A549 (cell line): ENCODE measurements around the gene TRAK1. TPM values are rescaled to one million over a fixed set of nuclear protein-coding genes. Genes with fewer than 3 reads are reported as not detected.

Experiments
- ATAC-seq, 2 experiments: fragments of 200-7000 bp in 1 of 2; fragments of >200 bp in 1 of 2; cut with Nextera tagmentation in 1 of 2; cut with Tn5 transposase in 1 of 2; 3 replicates each; pipeline versions ENCODE4 v1.8.0 to v1.9.1; 2018 to 2020; ENCODE audit warnings: mild to moderate bottlenecking in 1 of 2, moderate library complexity in 1 of 2
- CTCF ChIA-PET: fragments of 300-600 bp; sonication (Branson Sonifier 250); formaldehyde crosslinking; extraction: SDS; loops from one replicate; lab custom pipeline; 2021; ENCODE audit warnings: antibody characterized with exemption, inconsistent platforms; lab: Yijun Ruan, JAX
- POLR2A ChIA-PET: fragments of 350-600 bp; formaldehyde crosslinking; extraction: SDS; loops from one replicate; lab custom pipeline; 2021; ENCODE audit warnings: antibody characterized with exemption, inconsistent platforms; lab: Yijun Ruan, JAX
- DNase-seq, 2 experiments: peaks; one replicate each; pipeline versions ENCODE4 v3.0.0 to v3.0.0-alpha.2; 2011 to 2016; ENCODE audit warnings: low read depth in 1 of 2, low spot score in 1 of 2
- FAIRE-seq: peaks from 2 replicates; lab custom pipeline; 2011; peaks lifted over from hg19 to GRCh38; lab: Jason Lieb, UNC
- H3K27ac ChIP-seq, 2 experiments: fragments of >200 bp; sonication (Bioruptor Twin); formaldehyde crosslinking; 3 replicates each; pipeline ENCODE4 v1.5.1; 2016 to 2017
- H3K4me1 ChIP-seq: fragments of >200 bp; sonication (Bioruptor Twin); formaldehyde crosslinking; 3 replicates; pipeline ENCODE4 v1.6.1; 2016
- H3K4me2 ChIP-seq: fragments of >200 bp; sonication (Bioruptor Twin); formaldehyde crosslinking; 3 replicates; pipeline ENCODE4 v1.6.1; 2016
- H3K4me3 ChIP-seq: fragments of >200 bp; sonication (Bioruptor Twin); formaldehyde crosslinking; 3 replicates; pipeline ENCODE4 v1.5.1; 2016
- H3K9me3 ChIP-seq: fragments of >200 bp; sonication (Bioruptor Twin); formaldehyde crosslinking; 3 replicates; pipeline ENCODE4 v1.6.1; 2016
- CEBPB ChIP-seq, 2 experiments: fragments of >200 bp in 1 of 2; sonication (Bioruptor Twin) in 1 of 2; formaldehyde crosslinking in 1 of 2; IDR thresholded peaks; 2 replicates each; pipeline ENCODE4 v1.6.1; 2012 to 2016
- CHD4 ChIP-seq: fragments of 200-600 bp; sonication (generic); IDR thresholded peaks from 2 replicates; pipeline ENCODE4 v1.6.1; 2016; ENCODE audit warnings: antibody characterized with exemption, mild to moderate bottlenecking, borderline replicate concordance
- EHF ChIP-seq: fragments of 250-450 bp; sonication (Bioruptor Pico); IDR thresholded peaks from 2 replicates; pipeline ENCODE4 v1.5.0; 2020; ENCODE audit warnings: mild to moderate bottlenecking
- EHMT2 ChIP-seq: fragments of 200-600 bp; sonication (generic); IDR thresholded peaks from 2 replicates; pipeline ENCODE4 v1.6.1; 2016; ENCODE audit warnings: antibody characterized with exemption, low read depth, mild to moderate bottlenecking, moderate library complexity
- EP300 ChIP-seq, 2 experiments: fragments of >200 bp; sonication (Bioruptor Twin); formaldehyde crosslinking; IDR thresholded peaks; 2 replicates in 1 of 2; 3 replicates in 1 of 2; pipeline ENCODE4 v1.6.1; 2016 to 2017
- ESRRA ChIP-seq: fragments of 150-350 bp; IDR thresholded peaks from 2 replicates; pipeline ENCODE4 v1.6.1; 2014; ENCODE audit warnings: mild to moderate bottlenecking, low read length, borderline replicate concordance
- FOSL2 ChIP-seq, 2 experiments: fragments of 450-650 bp in 1 of 2; fragments of >200 bp in 1 of 2; sonication (Bioruptor Twin) in 1 of 2; formaldehyde crosslinking; IDR thresholded peaks; 2 replicates each; pipeline versions ENCODE4 v1.5.0 to v1.6.1; 2016 to 2020; ENCODE audit warnings: mild to moderate bottlenecking in 1 of 2, moderate library complexity in 1 of 2
- GATA3 ChIP-seq: IDR thresholded peaks from 2 replicates; pipeline ENCODE4 v1.6.1; 2012; ENCODE audit warnings: borderline replicate concordance
- HOXA7 ChIP-seq: fragments of 250-450 bp; sonication (Bioruptor Pico); IDR thresholded peaks from 2 replicates; pipeline ENCODE4 v1.5.0; 2020; ENCODE audit warnings: mild to moderate bottlenecking, moderate library complexity
- HOXB13 ChIP-seq: fragments of 250-450 bp; sonication (Bioruptor Pico); IDR thresholded peaks from 2 replicates; pipeline ENCODE4 v1.5.0; 2020; ENCODE audit warnings: low read depth, mild to moderate bottlenecking, moderate library complexity
- HOXB5 ChIP-seq: fragments of 250-450 bp; sonication (Bioruptor Pico); IDR thresholded peaks from 2 replicates; pipeline ENCODE4 v1.5.0; 2020; ENCODE audit warnings: mild to moderate bottlenecking, moderate library complexity
- JUNB ChIP-seq: fragments of >200 bp; sonication (Bioruptor Twin); formaldehyde crosslinking; IDR thresholded peaks from 2 replicates; pipeline ENCODE4 v1.6.1; 2016
- KDM1A ChIP-seq: fragments of 200-600 bp; sonication (generic); IDR thresholded peaks from 2 replicates; pipeline ENCODE4 v1.6.1; 2016; ENCODE audit warnings: low read depth, mild to moderate bottlenecking
- KDM5A ChIP-seq: fragments of 200-600 bp; sonication (generic); IDR thresholded peaks from 2 replicates; pipeline ENCODE4 v1.6.1; 2016; ENCODE audit warnings: antibody characterized with exemption, mild to moderate bottlenecking
- MAFK ChIP-seq: fragments of 450-650 bp; IDR thresholded peaks from 2 replicates; pipeline ENCODE4 v1.6.1; 2014; ENCODE audit not compliant: partially characterized antibody
- MAZ ChIP-seq: fragments of 150-350 bp; IDR thresholded peaks from 2 replicates; pipeline ENCODE4 v1.6.1; 2014; ENCODE audit warnings: antibody characterized with exemption, low read depth, low read length, borderline replicate concordance
- MYC ChIP-seq: IDR thresholded peaks from 2 replicates; pipeline ENCODE4 v1.6.1; 2012; ENCODE audit warnings: mild to moderate bottlenecking, inconsistent platforms, low read length, improper control_type of control experiment, borderline replicate concordance
- NPAS2 ChIP-seq: fragments of 250-450 bp; sonication (Bioruptor Pico); IDR thresholded peaks from 2 replicates; pipeline ENCODE4 v1.8.0; 2022; ENCODE audit warnings: mild to moderate bottlenecking, moderate library complexity, borderline replicate concordance
- NR3C1 ChIP-seq: fragments of >200 bp; sonication (Bioruptor Twin); formaldehyde crosslinking; IDR thresholded peaks from 3 replicates; pipeline ENCODE4 v1.6.1; 2017
- RARB ChIP-seq: fragments of 250-450 bp; sonication (Bioruptor Pico); IDR thresholded peaks from 2 replicates; pipeline ENCODE4 v1.8.0; 2021; ENCODE audit warnings: mild to moderate bottlenecking, moderate library complexity
- RCOR1 ChIP-seq: fragments of 150-350 bp; IDR thresholded peaks from 2 replicates; pipeline ENCODE4 v1.6.1; 2014; ENCODE audit warnings: antibody characterized with exemption, low read length, low read depth
- RNF2 ChIP-seq: fragments of 200-600 bp; sonication (generic); IDR thresholded peaks from 2 replicates; pipeline ENCODE4 v1.6.1; 2016; ENCODE audit warnings: low read depth, mild to moderate bottlenecking, antibody characterized with exemption, moderate library complexity, borderline replicate concordance
- SMC3 ChIP-seq: fragments of >200 bp; sonication (Bioruptor Twin); formaldehyde crosslinking; IDR thresholded peaks from 3 replicates; pipeline ENCODE4 v1.6.1; 2018; ENCODE audit warnings: inconsistent platforms
- SREBF2 ChIP-seq: fragments of 450-650 bp; IDR thresholded peaks from 2 replicates; pipeline ENCODE4 v1.6.1; 2014; ENCODE audit warnings: mild to moderate bottlenecking, moderate library complexity
- TFCP2L1 ChIP-seq: fragments of 250-450 bp; sonication (Bioruptor Pico); IDR thresholded peaks from 2 replicates; pipeline ENCODE4 v1.5.0; 2021; ENCODE audit warnings: mild to moderate bottlenecking
- ZC3H11A ChIP-seq: fragments of 450-650 bp; IDR thresholded peaks from 2 replicates; pipeline ENCODE4 v1.6.1; 2014; ENCODE audit warnings: antibody characterized with exemption, mild to moderate bottlenecking
- ZNF302 ChIP-seq: fragments of 250-450 bp; sonication (Bioruptor Pico); IDR thresholded peaks from 2 replicates; pipeline ENCODE4 v1.9.0; 2021; ENCODE audit warnings: inconsistent platforms, mild to moderate bottlenecking, moderate library complexity
- WGBS: methylation state at CpG from one replicate; pipeline ENCODE4 v1.1.6; 2017; ENCODE audit errors: missing lambda C conversion rate; 5-methylcytosine and 5-hydroxymethylcytosine counted together
- polyA plus RNA-seq, 4 experiments: library from polyadenylated mRNA; depleted of rRNA in 3 of 4; stranded (reverse); fragments of >200 nt; fragmentation: RNase III in 1 of 4; extraction: RNeasy Plus Mini Kit Qiagen cat#74134 plus additional on column Dnase treatment in 1 of 4; gene quantifications; 2 replicates in 3 of 4; 3 replicates in 1 of 4; pipeline ENCODE4 v1.2.3, GENCODE V29; 2011 to 2017
- TF ChIP-seq, protein P1 (sequence below): fragments of 150-350 bp; IDR thresholded peaks from 2 replicates; pipeline ENCODE4 v1.6.1; 2014; ENCODE audit warnings: low read depth, mild to moderate bottlenecking, low read length
- TF ChIP-seq, protein P2 (sequence below): fragments of >200 bp; sonication (Bioruptor Twin); formaldehyde crosslinking; IDR thresholded peaks from 3 replicates; pipeline ENCODE4 v1.6.1; 2016

Gene TRAK1
- polyA plus RNA-seq, 2 of the 4 experiments (the other 2 are of a cell fraction) = 12.2 to 22.3 TPM

DNA sequence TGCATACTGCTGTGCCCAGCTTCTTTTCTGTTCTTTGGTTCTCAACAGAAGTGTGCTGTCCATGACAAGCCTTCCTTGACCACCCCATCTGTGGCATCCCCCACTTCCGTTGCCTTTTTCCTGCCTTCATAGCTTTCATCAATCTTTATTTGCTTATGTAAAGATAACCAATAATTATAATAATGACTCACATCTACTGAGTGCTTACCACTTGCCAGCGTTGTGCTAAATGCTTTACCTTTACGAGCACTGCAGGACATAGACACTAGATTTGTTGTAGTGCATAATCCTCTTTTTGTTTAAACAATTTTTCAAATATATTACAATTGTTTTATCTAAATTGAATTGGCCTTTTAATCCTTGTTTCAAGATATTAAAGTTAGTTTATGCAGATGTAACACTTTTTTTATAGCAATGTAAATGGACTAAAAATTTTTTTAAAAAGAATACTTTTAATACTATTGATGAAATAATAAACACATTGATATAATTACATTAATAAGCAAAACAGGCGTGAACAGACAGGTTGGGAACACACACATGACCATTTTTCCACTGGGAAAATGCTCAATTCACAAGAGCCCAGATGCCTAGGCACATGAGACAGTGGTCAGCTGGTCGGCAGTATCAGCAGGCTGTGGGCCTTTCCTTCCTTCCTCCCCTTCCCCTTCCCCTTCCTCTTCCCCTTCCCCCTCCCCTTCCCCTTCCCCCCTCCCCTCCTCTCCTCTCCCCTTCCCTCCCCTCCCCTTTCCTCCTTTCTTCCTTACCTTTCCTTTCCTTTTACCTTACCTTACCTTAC is 42.5 kb downstream of the TRAK1 start:
- DNase-seq (no peak), FAIRE-seq (no peak), ATAC-seq (no peak)
- H3K9me3 ChIP-seq = no peaks in the 10 kb centered on the region
- ChIA-PET CTCF (interaction anchor here (0.7 to 0.8 kb wide), 2 partner anchors 13 to 38 kb away, joined by 3 to 4 read pairs; no protein-coding TSS in a partner anchor), POLR2A (no interaction called here)
- H3K4me1 ChIP-seq = peaks cover 28% of the 10 kb centered on the region
- H3K4me3 ChIP-seq = no peak overlapping the region
- TF ChIP-seq TFCP2L1 (CRISPR knock-in tag) (no peak), KDM1A (no peak), CHD4 (no peak), EHMT2 (no peak), ESRRA (no peak), HOXA7 (CRISPR knock-in tag) (no peak), MYC (no peak), ZC3H11A (no peak), JUNB (no peak), HOXB13 (CRISPR knock-in tag) (no peak), MAZ (no peak), RNF2 (no peak), EHF (CRISPR knock-in tag) (no peak), FOSL2 (IDR thresholded peaks at IDR 0.05) (no peak), FOSL2 (CRISPR knock-in tag; IDR thresholded peaks at IDR 0.05) (no peak), EP300 (IDR thresholded peaks at IDR 0.05) (no peak), GATA3 (no peak), CEBPB (IDR thresholded peaks at IDR 0.05) (no peak)
- no peak overlapping the region for H3K4me2 ChIP-seq
- H3K27ac ChIP-seq = no peak overlapping the region
- 76% methylated on average over 5 of the region's 5 CpGs for WGBS

DNA sequence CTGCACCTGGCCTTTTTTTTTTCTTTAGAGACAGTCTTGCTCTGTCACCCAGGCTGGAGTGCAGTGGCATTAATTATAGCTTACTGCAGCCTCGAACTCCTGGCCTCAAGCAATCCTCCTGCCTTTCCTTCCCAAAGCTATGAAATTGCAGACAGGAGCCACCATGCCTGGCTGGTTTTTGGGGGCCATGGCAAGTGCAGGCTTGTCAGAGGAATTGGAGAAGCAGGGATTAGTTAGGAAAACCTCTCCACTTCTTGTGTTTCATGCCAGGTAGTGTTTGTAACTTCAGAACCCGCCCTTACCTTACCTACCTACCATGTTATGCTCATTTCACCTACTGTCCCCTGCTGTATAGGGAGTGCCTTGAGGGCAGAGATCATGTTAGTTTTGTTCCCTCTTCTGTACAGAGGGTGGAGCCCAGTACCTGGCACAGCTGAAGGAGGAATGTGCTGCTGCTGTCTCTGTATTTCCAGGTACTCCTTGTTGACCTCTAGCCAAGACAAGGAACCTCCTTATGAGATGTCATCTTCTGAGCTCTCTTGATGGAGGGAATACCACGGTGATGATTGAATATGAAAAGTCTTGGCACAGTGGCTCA is 43.8 kb downstream of the TRAK1 start:
- WGBS = 75% methylated on average over 3 of the region's 3 CpGs
- Histone ChIP-seq H3K4me1 (peaks cover 15% of the 10 kb centered on the region), H3K9me3 (no peaks in the 10 kb centered on the region), H3K27ac (no peak overlapping the region), H3K4me3 (no peak overlapping the region), H3K4me2 (no peak overlapping the region)
- DNase-seq (no peak), ATAC-seq (no peak), FAIRE-seq (no peak)
- CTCF ChIA-PET = interaction anchor here (0.7 to 3.0 kb wide), 3 partner anchors 15 to 266 kb away, joined by 3 to 11 read pairs (median 4); no protein-coding TSS in a partner anchor
- TF ChIP-seq SREBF2 = no peak
- no peak for TF ChIP-seq RARB
- TF ChIP-seq, protein P1, sequence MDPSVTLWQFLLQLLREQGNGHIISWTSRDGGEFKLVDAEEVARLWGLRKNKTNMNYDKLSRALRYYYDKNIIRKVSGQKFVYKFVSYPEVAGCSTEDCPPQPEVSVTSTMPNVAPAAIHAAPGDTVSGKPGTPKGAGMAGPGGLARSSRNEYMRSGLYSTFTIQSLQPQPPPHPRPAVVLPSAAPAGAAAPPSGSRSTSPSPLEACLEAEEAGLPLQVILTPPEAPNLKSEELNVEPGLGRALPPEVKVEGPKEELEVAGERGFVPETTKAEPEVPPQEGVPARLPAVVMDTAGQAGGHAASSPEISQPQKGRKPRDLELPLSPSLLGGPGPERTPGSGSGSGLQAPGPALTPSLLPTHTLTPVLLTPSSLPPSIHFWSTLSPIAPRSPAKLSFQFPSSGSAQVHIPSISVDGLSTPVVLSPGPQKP = no peak
- no peak for TF ChIP-seq EP300 (IDR thresholded peaks at IDR 0.05)
- TF ChIP-seq NPAS2 (CRISPR knock-in tag) = no peak
- no peak for TF ChIP-seq RCOR1
- TF ChIP-seq EHMT2 = no peak
- TF ChIP-seq NR3C1 = no peak
- no peak for TF ChIP-seq MAFK
- TF ChIP-seq HOXB5 (CRISPR knock-in tag) = no peak
- TF ChIP-seq KDM5A = no peak
- no peak for TF ChIP-seq CHD4
- no peak for TF ChIP-seq SMC3
- no peak for TF ChIP-seq ZNF302 (CRISPR knock-in tag)
- TF ChIP-seq, protein P2, sequence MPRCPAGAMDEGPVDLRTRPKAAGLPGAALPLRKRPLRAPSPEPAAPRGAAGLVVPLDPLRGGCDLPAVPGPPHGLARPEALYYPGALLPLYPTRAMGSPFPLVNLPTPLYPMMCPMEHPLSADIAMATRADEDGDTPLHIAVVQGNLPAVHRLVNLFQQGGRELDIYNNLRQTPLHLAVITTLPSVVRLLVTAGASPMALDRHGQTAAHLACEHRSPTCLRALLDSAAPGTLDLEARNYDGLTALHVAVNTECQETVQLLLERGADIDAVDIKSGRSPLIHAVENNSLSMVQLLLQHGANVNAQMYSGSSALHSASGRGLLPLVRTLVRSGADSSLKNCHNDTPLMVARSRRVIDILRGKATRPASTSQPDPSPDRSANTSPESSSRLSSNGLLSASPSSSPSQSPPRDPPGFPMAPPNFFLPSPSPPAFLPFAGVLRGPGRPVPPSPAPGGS = no peak
- POLR2A ChIA-PET = no interaction called here
